GM10248 (cell line): ENCODE measurements around the gene MYO15A.
"Not testable (repeated sequence)": the region's sequence is repeated elsewhere in the genome, so short reads cannot be mapped to it uniquely, and the experiment has no call there.

Experiments used
- CTCF ChIA-PET: fragments of 300-600 bp; sonication (Branson Sonifier 250); formaldehyde crosslinking; extraction: SDS; loops from one replicate; lab custom pipeline; 2021; ENCODE audit warnings: antibody characterized with exemption; lab: Yijun Ruan, JAX
- POLR2A ChIA-PET: fragments of 350-650 bp; sonication (Branson Sonifier 250); formaldehyde crosslinking; extraction: SDS; loops from one replicate; lab custom pipeline; 2020; ENCODE audit warnings: antibody characterized with exemption; lab: Yijun Ruan, JAX
- DNase-seq: peaks from one replicate; pipeline ENCODE4 v3.0.0; 2012; ENCODE audit errors: extremely low spot score
- CTCF ChIP-seq: IDR thresholded peaks from 2 replicates; pipeline ENCODE4 v1.5.1; 2012; ENCODE audit warnings: mild to moderate bottlenecking, low read depth; ENCODE audit errors: extremely low read depth, missing control alignments, control extremely low read depth

Gene MYO15A

GRCh38 chr17:18203308-18203707 is 94.8 kb downstream of the MYO15A start:
- no peak for DNase-seq
- ChIA-PET POLR2A (no interaction called here), CTCF (interaction anchor here (0.7 to 1.7 kb wide), 7 partner anchors 10 to 44 kb away, joined by 3 to 6 read pairs (median 3); no protein-coding TSS in a partner anchor)
- no peak for TF ChIP-seq CTCF

GRCh38 chr17:18205861-18206260 is 97.3 kb downstream of the MYO15A start:
- TF ChIP-seq CTCF = no peak
- CTCF ChIA-PET = interaction anchor here (0.9 to 1.1 kb wide), 2 partner anchors 9 to 12 kb away, joined by 3 to 4 read pairs; no protein-coding TSS in a partner anchor
- DNase-seq = no peak
- POLR2A ChIA-PET = no interaction called here

- no peak for TF ChIP-seq CTCF
- DNase-seq = no peak
- ChIA-PET POLR2A (no interaction called here), CTCF (interaction anchor here (1.0 to 1.5 kb wide), 4 partner anchors 10 to 15 kb away, joined by 3 to 9 read pairs (median 4); no protein-coding TSS in a partner anchor)
These were observed 98.4 kb downstream of the MYO15A start for GRCh38 chr17:18206962-18207361.

- no peak for TF ChIP-seq CTCF
- CTCF ChIA-PET = interaction anchor here (1.5 kb wide), 2 partner anchors 9 to 16 kb away, joined by 4 to 9 read pairs; no protein-coding TSS in a partner anchor
- POLR2A ChIA-PET = no interaction called here
- DNase-seq = no peak
These were observed 99.5 kb downstream of the MYO15A start for GRCh38 chr17:18208092-18208491.

- CTCF ChIA-PET = interaction anchor here (0.8 kb wide), 1 partner anchor 9 kb away, joined by 3 read pairs; no protein-coding TSS in a partner anchor
- no peak for DNase-seq
- POLR2A ChIA-PET = no interaction called here
- no peak for TF ChIP-seq CTCF
These were observed 105.2 kb downstream of the MYO15A start for GRCh38 chr17:18213666-18214270.

GRCh38 chr17:18216906-18217305 is 108.3 kb downstream of the MYO15A start:
- DNase-seq, POLR2A ChIA-PET: not testable (repeated sequence)
- CTCF ChIA-PET = interaction anchor here (1.0 to 4.2 kb wide), 13 partner anchors 8 to 74 kb away, joined by 3 to 27 read pairs (median 4); partner anchors contain the start of genes ALKBH5 and FLII

GRCh38 chr17:18217412-18218015 is 109.0 kb downstream of the MYO15A start:
- POLR2A ChIA-PET = no interaction called here
- DNase-seq = peak; percentile 90
- CTCF ChIA-PET = interaction anchor here (0.6 to 4.2 kb wide), 16 partner anchors 8 to 75 kb away, joined by 3 to 27 read pairs (median 4); partner anchors contain the start of genes ALKBH5 and FLII
- TF ChIP-seq CTCF = peak; percentile 94
